IPS DF 6.9 (cell line): ENCODE results near the gene CCDC136.

Experiments
- DNase-seq: peaks from one replicate; pipeline ENCODE4 v3.0.0-alpha.2; 2013; ENCODE audit warnings: low read depth, low spot score
- H3K27ac ChIP-seq: one replicate; pipeline ENCODE4 v1.5.1; 2013; ENCODE audit warnings: low read length, control low read depth
- H3K27me3 ChIP-seq: 2 replicates; pipeline ENCODE4 v1.6.1; 2013; ENCODE audit warnings: mild to moderate bottlenecking, low read length; ENCODE audit not compliant: control insufficient read depth, insufficient read depth
- H3K36me3 ChIP-seq: 2 replicates; pipeline ENCODE4 v1.6.1; 2013; ENCODE audit warnings: low read length; ENCODE audit not compliant: control insufficient read depth, insufficient read depth
- H3K4me1 ChIP-seq: 2 replicates; pipeline ENCODE4 v1.6.1; 2013; ENCODE audit warnings: low read length; ENCODE audit not compliant: control insufficient read depth, insufficient read depth
- H3K4me3 ChIP-seq: 2 replicates; pipeline ENCODE4 v1.5.1; 2013; ENCODE audit warnings: mild to moderate bottlenecking, low read length
- H3K9me3 ChIP-seq: 2 replicates; pipeline ENCODE4 v1.6.1; 2013; ENCODE audit warnings: low read length, inconsistent platforms; ENCODE audit not compliant: control insufficient read depth, insufficient read depth
- WGBS: extraction: QIAGEN DNeasy Blood & Tissue Kit; methylation state at CpG from one replicate; pipeline ENCODE4 v1.1.7; 2013; ENCODE audit warnings: mixed read lengths, missing lambda C conversion rate; ENCODE audit not compliant: insufficient read length, insufficient coverage; 5-methylcytosine and 5-hydroxymethylcytosine counted together

Gene CCDC136

DNA sequence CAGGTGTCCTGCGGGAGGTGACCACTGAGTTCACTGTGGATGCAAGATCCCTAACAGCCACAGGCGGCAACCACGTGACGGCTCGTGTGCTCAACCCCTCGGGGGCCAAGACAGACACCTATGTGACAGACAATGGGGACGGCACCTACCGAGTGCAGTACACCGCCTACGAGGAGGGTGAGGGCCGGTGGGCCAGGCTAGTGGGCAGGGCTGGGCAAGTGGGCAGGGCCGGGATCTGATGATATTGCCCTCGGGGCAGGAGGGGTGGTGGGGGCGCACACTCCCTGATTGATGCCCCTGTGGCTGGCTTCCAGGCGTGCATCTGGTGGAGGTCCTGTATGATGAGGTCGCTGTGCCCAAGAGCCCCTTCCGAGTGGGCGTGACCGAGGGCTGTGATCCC lies 54.2 kb downstream of the CCDC136 start:
- Histone ChIP-seq H3K4me3 (no peak overlapping the region), H3K9me3 (no peaks in the 10 kb centered on the region), H3K27me3 (no peaks in the 10 kb centered on the region), H3K36me3 (no peaks in the 10 kb centered on the region), H3K4me1 (no peaks in the 10 kb centered on the region), H3K27ac (no peak overlapping the region)
- no peak for DNase-seq
- no CpG with 5 or more reads among the region's 19 CpGs for WGBS

GRCh38 chr7:128846781-128847444 lies 55.1 kb downstream of the CCDC136 start:
- no peaks in the 10 kb centered on the region for H3K36me3 ChIP-seq
- WGBS = no CpG with 5 or more reads among the region's 14 CpGs

GRCh38 chr7:128847721-128848211 lies 56.0 kb downstream of the CCDC136 start:
- H3K36me3 ChIP-seq = no peaks in the 10 kb centered on the region
- H3K4me1 ChIP-seq = no peaks in the 10 kb centered on the region
- H3K27ac ChIP-seq = no peak overlapping the region
- H3K9me3 ChIP-seq = no peaks in the 10 kb centered on the region
- no peak for DNase-seq
- no peaks in the 10 kb centered on the region for H3K27me3 ChIP-seq
- no peak overlapping the region for H3K4me3 ChIP-seq
- no CpG with 5 or more reads among the region's 17 CpGs for WGBS

More at GRCh38 chr7:128846781-128847444, 55.1 kb downstream of the CCDC136 start:
- no peak for DNase-seq
- Histone ChIP-seq H3K4me3 (no peak overlapping the region), H3K27ac (no peak overlapping the region), H3K9me3 (no peaks in the 10 kb centered on the region), H3K27me3 (no peaks in the 10 kb centered on the region), H3K4me1 (no peaks in the 10 kb centered on the region)

GRCh38 chr7:128848289-128849155 lies 56.8 kb downstream of the CCDC136 start:
- Histone ChIP-seq H3K4me1 (no peaks in the 10 kb centered on the region), H3K4me3 (no peak overlapping the region), H3K27ac (no peak overlapping the region), H3K9me3 (no peaks in the 10 kb centered on the region), H3K27me3 (no peaks in the 10 kb centered on the region), H3K36me3 (no peaks in the 10 kb centered on the region)
- no CpG with 5 or more reads among the region's 31 CpGs for WGBS
- DNase-seq = no peak

- no peaks in the 10 kb centered on the region for H3K4me1 ChIP-seq
- no peaks in the 10 kb centered on the region for H3K36me3 ChIP-seq
- no peak for DNase-seq
- H3K9me3 ChIP-seq = no peaks in the 10 kb centered on the region
- H3K27me3 ChIP-seq = no peaks in the 10 kb centered on the region
- no peak overlapping the region for H3K4me3 ChIP-seq
- whole genome bisulfite sequencing = no CpG with 5 or more reads among the region's 16 CpGs
- no peak overlapping the region for H3K27ac ChIP-seq
Observed at GRCh38 chr7:128849156-128849515, 57.4 kb downstream of the CCDC136 start.

GRCh38 chr7:128849804-128850490 lies 58.2 kb downstream of the CCDC136 start:
- Histone ChIP-seq H3K36me3 (no peaks in the 10 kb centered on the region), H3K27me3 (no peaks in the 10 kb centered on the region), H3K4me1 (no peaks in the 10 kb centered on the region), H3K9me3 (no peaks in the 10 kb centered on the region), H3K27ac (no peak overlapping the region), H3K4me3 (no peak overlapping the region)
- DNase-seq = no peak
- no CpG with 5 or more reads among the region's 18 CpGs for WGBS

DNA sequence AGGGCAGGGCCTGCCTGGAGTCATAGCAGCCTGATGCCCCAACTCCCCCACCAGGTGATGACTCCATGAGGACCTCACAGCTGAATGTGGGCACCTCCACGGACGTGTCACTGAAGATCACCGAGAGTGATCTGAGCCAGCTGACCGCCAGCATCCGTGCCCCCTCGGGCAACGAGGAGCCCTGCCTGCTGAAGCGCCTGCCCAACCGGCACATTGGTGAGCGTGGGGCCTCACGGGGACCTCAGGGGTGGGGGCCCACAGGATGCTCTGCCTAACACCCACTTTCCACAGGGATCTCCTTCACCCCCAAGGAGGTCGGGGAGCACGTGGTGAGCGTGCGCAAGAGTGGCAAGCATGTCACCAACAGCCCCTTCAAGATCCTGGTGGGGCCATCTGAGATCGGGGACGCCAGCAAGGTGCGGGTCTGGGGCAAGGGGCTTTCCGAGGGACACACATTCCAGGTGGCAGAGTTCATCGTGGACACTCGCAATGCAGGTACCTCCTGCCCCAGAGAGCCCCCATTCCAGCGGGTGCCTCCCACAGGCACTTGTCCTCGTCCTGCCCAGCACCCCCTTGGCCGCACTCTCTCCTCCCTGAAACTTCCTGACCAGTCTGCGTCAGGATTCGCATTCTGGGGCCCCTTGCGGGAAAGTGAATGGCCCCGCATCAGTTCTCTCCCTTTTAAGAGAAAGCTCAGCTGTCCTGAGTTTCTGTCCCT lies 60.9 kb downstream of the CCDC136 start:
- no CpG with 5 or more reads among the region's 28 CpGs for WGBS

DNA sequence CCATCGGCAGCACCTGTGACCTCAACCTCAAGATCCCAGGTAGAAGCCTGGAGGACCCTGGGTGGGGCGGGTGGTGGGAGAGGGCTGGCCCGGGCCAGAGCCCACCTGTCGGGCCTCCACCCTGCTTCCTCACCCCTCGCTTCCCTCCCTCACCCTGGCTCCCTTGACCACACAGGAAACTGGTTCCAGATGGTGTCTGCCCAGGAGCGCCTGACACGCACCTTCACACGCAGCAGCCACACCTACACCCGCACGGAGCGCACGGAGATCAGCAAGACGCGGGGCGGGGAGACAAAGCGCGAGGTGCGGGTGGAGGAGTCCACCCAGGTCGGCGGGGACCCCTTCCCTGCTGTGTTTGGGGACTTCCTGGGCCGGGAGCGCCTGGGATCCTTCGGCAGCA lies 62.0 kb downstream of the CCDC136 start:
- Histone ChIP-seq H3K27ac (no peak overlapping the region), H3K4me1 (no peaks in the 10 kb centered on the region), H3K36me3 (no peaks in the 10 kb centered on the region), H3K27me3 (no peaks in the 10 kb centered on the region), H3K4me3 (no peak overlapping the region), H3K9me3 (no peaks in the 10 kb centered on the region)
- no peak for DNase-seq
- WGBS = no CpG with 5 or more reads among the region's 23 CpGs

More for the DNA sequence above, 60.9 kb downstream of the CCDC136 start:
- Histone ChIP-seq H3K27me3 (no peaks in the 10 kb centered on the region), H3K4me3 (no peak overlapping the region), H3K27ac (no peak overlapping the region), H3K36me3 (no peaks in the 10 kb centered on the region), H3K9me3 (no peaks in the 10 kb centered on the region), H3K4me1 (no peaks in the 10 kb centered on the region)
- DNase-seq = no peak

GRCh38 chr7:128854396-128854795 lies 62.6 kb downstream of the CCDC136 start:
- H3K9me3 ChIP-seq = no peaks in the 10 kb centered on the region
- H3K27ac ChIP-seq = no peak overlapping the region
- no peaks in the 10 kb centered on the region for H3K27me3 ChIP-seq
- no peaks in the 10 kb centered on the region for H3K4me1 ChIP-seq
- no peak overlapping the region for H3K4me3 ChIP-seq
- H3K36me3 ChIP-seq = no peaks in the 10 kb centered on the region
- no CpG with 5 or more reads among the region's 21 CpGs for WGBS
- no peak for DNase-seq

- no peak for DNase-seq
- H3K27ac ChIP-seq = no peak overlapping the region
- H3K4me1 ChIP-seq = no peaks in the 10 kb centered on the region
- H3K4me3 ChIP-seq = no peak overlapping the region
- no CpG with 5 or more reads among the region's 3 CpGs for WGBS
- H3K9me3 ChIP-seq = no peaks in the 10 kb centered on the region
- no peaks in the 10 kb centered on the region for H3K27me3 ChIP-seq
- no peaks in the 10 kb centered on the region for H3K36me3 ChIP-seq
Observed at GRCh38 chr7:128855559-128855958, 63.8 kb downstream of the CCDC136 start.
